ENCODE results near the gene AP5S1. TPM values are rescaled to one million over a fixed set of nuclear protein-coding genes. Genes with fewer than 3 reads are reported as not detected.

Gene AP5S1
- total and polyA plus RNA-seq, 10 of the 15 experiments (the other 5 are each of a cell fraction or from before 2014, with no cell fraction given) = 3.8 to 13.2 (median 7.8) TPM

- TF ChIP-seq CEBPZ (IDR thresholded peaks at IDR 0.05; ENCODE audit: low read depth, low read length) (no peak), STAT3 (IDR thresholded peaks at IDR 0.05; ENCODE audit: low read depth, low read length) (no peak), HDAC2 (IDR thresholded peaks at IDR 0.05) (no peak), ATF2 (IDR thresholded peaks at IDR 0.05; ENCODE audit: low read length) (no peak), CUX1 (IDR thresholded peaks at IDR 0.05; ENCODE audit: insufficient replicate concordance, low read depth, low read length) (no peak), NFXL1 (IDR thresholded peaks at IDR 0.05; ENCODE audit: borderline replicate concordance) (no peak), IRF4 (IDR thresholded peaks at IDR 0.05; ENCODE audit: low read depth, low read length) (no peak), KDM1A (IDR thresholded peaks at IDR 0.05; ENCODE audit: borderline replicate concordance) (no peak), ZSCAN29 (IDR thresholded peaks at IDR 0.05) (no peak), ESRRA (IDR thresholded peaks at IDR 0.05; ENCODE audit: low read length) (no peak), ASH2L (IDR thresholded peaks at IDR 0.05; ENCODE audit: borderline replicate concordance, low read depth) (no peak)
- TF ChIP-seq, protein P1, sequence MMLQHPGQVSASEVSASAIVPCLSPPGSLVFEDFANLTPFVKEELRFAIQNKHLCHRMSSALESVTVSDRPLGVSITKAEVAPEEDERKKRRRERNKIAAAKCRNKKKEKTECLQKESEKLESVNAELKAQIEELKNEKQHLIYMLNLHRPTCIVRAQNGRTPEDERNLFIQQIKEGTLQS (IDR thresholded peaks at IDR 0.05; ENCODE audit: borderline replicate concordance, extremely low read depth, low read depth, low read length) = no peak
- TF ChIP-seq, protein P2, sequence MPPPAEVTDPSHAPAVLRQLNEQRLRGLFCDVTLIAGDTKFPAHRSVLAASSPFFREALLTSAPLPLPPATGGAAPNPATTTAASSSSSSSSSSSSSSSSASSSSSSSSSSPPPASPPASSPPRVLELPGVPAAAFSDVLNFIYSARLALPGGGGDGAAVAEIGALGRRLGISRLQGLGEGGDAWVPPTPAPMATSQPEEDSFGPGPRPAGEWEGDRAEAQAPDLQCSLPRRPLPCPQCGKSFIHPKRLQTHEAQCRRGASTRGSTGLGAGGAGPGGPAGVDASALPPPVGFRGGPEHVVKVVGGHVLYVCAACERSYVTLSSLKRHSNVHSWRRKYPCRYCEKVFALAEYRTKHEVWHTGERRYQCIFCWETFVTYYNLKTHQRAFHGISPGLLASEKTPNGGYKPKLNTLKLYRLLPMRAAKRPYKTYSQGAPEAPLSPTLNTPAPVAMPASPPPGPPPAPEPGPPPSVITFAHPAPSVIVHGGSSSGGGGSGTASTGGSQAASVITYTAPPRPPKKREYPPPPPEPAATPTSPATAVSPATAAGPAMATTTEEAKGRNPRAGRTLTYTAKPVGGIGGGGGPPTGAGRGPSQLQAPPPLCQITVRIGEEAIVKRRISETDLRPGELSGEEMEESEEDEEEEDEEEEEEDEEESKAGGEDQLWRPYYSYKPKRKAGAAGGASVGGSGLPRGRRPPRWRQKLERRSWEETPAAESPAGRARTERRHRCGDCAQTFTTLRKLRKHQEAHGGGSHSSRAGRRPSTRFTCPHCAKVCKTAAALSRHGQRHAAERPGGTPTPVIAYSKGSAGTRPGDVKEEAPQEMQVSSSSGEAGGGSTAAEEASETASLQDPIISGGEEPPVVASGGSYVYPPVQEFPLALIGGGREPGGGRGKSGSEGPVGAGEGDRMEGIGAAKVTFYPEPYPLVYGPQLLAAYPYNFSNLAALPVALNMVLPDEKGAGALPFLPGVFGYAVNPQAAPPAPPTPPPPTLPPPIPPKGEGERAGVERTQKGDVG (CRISPR knock-in tag; IDR thresholded peaks at IDR 0.05) = no peak
These were observed 23.1 kb downstream of the AP5S1 start (continued) for GRCh38 chr20:3843490-3843889.
